ENCODE results near the gene MDN1.

The MDN1 gene

DNA sequence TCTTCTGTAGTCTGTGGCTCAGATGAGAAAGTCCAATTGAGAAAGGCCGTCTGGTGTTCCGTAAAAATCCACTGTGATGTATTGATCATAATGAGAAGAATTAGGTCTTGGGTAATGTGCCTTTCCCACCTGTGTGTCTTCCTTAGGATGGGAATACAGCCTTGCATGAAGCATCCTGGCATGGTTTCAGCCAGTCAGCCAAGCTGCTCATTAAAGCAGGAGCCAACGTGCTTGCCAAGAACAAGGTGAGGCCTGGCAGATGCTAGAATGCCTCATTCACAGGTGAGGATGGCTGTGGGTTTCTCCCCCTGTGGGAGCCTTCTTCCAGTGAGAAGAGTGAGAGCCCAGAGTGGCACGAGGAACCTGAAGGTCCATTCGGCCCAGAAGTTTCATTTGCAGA lies 213.7 kb downstream of the MDN1 start:
- no peak overlapping the region for H3K4me3 ChIP-seq (ENCODE audit: control insufficient read depth, low read depth, low read length)
- DNase-seq (ENCODE audit: low read depth) = no peak
- no peak for TF ChIP-seq CTCF (conservative IDR thresholded peaks at IDR 0.05; ENCODE audit: control insufficient read depth, insufficient read depth, low read depth, low read length)

- DNase-seq (ENCODE audit: low read depth) = no peak
- no peak overlapping the region for H3K4me3 ChIP-seq (ENCODE audit: control insufficient read depth, low read depth, low read length)
- no peak for TF ChIP-seq CTCF (conservative IDR thresholded peaks at IDR 0.05; ENCODE audit: control insufficient read depth, insufficient read depth, low read depth, low read length)
These were observed 214.9 kb downstream of the MDN1 start for GRCh38 chr6:89604653-89605052.

DNA sequence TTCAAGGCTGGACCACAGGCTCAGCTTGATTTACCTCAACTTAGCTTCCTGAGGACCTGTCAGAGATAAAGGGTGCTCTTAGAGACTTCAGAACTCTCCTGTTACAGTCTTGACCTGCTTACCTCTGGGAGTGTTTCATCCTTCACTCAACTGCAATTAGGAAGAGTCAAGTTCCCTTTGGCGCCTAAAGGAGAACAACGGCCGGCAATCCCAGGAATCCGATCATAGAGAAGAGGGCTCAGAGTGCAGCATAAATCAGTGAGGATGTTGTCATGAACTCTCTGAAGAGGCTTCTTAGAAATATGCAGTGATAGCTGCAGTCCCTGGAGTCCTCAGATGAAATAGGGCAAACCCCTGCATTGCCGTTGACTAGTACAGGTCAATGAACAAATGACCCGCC lies 217.4 kb downstream of the MDN1 start:
- TF ChIP-seq CTCF (conservative IDR thresholded peaks at IDR 0.05; ENCODE audit: control insufficient read depth, insufficient read depth, low read depth, low read length) = no peak
- DNase-seq (ENCODE audit: low read depth) = no peak
- H3K4me3 ChIP-seq (ENCODE audit: control insufficient read depth, low read depth, low read length) = no peak overlapping the region

DNA sequence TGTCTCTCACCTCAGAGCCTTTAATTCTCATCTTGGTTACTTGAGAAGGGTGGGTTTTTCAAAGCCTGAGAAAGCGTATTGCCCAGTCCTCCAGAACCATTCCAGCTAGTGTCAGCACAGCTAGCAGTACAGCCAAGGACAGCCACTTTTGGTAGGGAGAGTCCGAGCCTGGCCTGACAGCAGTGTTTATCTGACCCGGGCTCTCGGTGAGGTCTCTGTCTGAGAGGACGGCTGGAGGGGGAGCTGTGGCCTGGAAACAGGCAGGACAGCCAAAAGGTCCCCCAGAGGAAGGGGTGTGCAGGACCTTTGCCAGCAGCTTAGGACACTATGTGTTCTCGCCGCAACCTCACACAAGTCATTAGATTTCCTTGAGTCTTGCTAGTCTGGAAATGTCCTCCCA lies 219.9 kb downstream of the MDN1 start:
- TF ChIP-seq CTCF (conservative IDR thresholded peaks at IDR 0.05; ENCODE audit: control insufficient read depth, insufficient read depth, low read depth, low read length) = no peak
- H3K4me3 ChIP-seq (ENCODE audit: control insufficient read depth, low read depth, low read length) = no peak overlapping the region
- DNase-seq (ENCODE audit: low read depth) = no peak

DNA sequence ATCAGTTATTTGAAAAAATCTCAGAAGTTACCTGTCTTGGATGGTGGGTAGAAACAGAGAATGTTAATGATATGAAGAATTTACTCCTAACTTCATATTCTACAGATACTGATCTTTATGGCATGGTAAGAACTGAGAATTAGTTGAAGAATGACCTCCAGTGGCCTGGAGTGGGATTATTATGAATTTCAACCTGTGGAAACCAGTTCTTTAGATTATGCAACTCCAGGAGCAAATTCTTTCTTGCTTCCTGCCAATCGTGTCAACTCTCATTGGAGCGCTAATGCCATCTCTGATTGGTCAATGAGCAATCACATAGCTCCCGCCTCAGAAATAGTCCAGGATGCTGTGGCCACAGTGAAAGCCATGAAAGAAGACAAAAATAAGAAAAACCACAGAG lies 221.6 kb downstream of the MDN1 start:
- DNase-seq (ENCODE audit: low read depth) = peak; percentile 49
- TF ChIP-seq CTCF (conservative IDR thresholded peaks at IDR 0.05; ENCODE audit: control insufficient read depth, insufficient read depth, low read depth, low read length) = no peak
- H3K4me3 ChIP-seq (ENCODE audit: control insufficient read depth, low read depth, low read length) = no peak overlapping the region

GRCh38 chr6:89597372-89597771 lies 222.2 kb downstream of the MDN1 start:
- TF ChIP-seq CTCF (conservative IDR thresholded peaks at IDR 0.05; ENCODE audit: control insufficient read depth, insufficient read depth, low read depth, low read length) = no peak
- H3K4me3 ChIP-seq (ENCODE audit: control insufficient read depth, low read depth, low read length) = no peak overlapping the region
- DNase-seq (ENCODE audit: low read depth) = no peak

DNA sequence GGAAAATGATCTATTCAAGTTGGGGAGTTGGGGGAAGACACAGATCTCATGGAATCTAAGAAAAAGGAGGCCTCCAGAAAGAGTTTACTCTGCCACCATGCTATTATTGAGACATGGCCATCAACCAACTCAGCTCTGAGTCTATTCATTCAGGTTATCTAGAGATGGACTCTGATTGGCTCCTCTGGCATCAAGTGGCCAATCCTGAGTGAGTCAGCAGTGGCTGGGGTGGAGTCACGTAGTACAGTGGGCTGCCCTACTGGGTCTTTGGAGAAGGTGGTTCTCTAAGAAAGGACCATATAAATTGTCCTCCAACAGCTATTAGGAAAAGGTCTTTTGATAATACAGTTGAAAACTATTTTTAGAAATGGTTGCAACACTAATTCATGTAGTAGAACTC lies 223.1 kb downstream of the MDN1 start:
- TF ChIP-seq CTCF (conservative IDR thresholded peaks at IDR 0.05; ENCODE audit: control insufficient read depth, insufficient read depth, low read depth, low read length) = no peak

More for the DNA sequence above, 223.1 kb downstream of the MDN1 start:
- H3K4me3 ChIP-seq (ENCODE audit: control insufficient read depth, low read depth, low read length) = no peak overlapping the region
- peak; percentile 3 for DNase-seq (ENCODE audit: low read depth)
